HG02610 (cell line): ENCODE results near the gene TRPC4.

ENCODE experiments used
- ATAC-seq: cut with Tn5 transposase; IDR thresholded peaks from one replicate; pipeline ENCODE4 v1.9.1; 2021; ENCODE audit warnings: mild to moderate bottlenecking, moderate library complexity; ENCODE audit not compliant: unreplicated experiment

Gene TRPC4

DNA sequence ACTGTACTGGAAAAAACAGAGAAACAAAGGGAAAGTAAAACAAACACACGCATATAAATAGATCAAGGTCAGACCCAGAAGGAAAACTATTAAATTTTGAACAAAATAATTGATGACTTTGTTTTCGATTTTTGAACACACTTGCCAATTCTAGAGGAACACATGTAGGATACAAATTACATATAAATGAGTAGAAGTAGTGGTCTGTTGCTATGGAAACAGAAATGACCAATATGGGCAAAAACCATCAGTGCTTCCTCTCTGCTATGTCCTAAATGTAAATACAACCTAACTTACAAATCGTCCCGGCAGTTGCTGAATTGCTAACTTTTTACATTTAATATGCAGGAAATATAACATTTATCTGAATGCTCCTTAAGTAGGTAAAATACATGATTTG lies 205.8 kb downstream of the TRPC4 start:
- ATAC-seq, result no peak

DNA sequence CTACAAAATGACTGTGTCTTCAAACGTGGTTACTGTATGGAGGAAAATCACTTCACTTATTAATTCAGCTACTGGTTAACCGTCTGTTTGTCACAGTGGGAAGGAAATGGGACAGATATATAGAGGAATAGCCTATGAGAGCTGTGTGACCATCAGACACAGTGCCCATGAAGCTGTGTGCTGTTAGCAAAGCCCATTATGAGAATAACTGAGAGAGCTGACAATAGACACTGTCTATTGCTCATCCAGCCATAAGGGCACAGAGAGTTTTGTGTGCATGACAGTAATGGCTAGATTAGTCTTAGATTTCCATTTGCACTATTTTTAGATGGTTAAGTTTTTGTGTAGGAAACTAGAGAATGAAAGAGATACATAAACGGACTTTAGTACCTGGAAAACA lies 206.9 kb downstream of the TRPC4 start:
- ATAC-seq, result no peak

DNA sequence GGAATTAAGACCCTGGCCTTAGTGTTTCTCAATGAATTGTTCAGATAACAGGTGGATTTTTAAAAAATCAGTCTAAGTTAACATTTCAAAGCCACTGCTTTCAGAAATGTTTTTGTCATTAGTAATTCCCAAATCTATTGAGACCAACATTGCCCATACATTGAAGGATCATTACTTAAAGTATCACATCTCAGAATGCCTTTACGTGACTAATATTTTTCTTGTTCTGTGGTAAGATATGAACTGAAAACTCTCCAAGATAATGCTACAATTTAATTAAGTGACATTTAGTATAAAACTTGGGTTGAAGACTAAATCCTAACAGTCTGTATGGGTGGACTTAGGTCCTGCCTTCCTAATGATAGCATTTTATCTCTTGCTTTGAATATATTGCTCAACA lies 211.6 kb downstream of the TRPC4 start:
- no peak for ATAC-seq

DNA sequence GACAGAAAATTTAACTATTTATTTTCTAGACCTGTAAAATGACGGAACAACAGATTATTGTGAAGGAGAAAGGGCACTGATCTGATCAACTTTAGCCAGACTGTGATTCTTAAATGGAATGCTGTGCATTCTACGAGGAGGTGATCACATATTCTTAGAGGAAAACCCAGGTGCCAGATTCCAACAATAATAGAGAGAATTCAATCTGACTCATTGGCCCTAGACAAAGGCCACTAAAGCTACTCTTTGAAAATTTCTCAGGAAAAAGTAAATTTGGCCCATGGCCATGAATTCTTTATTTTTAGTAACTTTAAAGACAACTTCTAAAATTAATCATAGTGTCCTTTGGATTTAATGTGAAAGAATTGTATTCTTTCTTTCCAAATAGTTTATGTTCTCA lies 212.4 kb downstream of the TRPC4 start:
- no peak for ATAC-seq

DNA sequence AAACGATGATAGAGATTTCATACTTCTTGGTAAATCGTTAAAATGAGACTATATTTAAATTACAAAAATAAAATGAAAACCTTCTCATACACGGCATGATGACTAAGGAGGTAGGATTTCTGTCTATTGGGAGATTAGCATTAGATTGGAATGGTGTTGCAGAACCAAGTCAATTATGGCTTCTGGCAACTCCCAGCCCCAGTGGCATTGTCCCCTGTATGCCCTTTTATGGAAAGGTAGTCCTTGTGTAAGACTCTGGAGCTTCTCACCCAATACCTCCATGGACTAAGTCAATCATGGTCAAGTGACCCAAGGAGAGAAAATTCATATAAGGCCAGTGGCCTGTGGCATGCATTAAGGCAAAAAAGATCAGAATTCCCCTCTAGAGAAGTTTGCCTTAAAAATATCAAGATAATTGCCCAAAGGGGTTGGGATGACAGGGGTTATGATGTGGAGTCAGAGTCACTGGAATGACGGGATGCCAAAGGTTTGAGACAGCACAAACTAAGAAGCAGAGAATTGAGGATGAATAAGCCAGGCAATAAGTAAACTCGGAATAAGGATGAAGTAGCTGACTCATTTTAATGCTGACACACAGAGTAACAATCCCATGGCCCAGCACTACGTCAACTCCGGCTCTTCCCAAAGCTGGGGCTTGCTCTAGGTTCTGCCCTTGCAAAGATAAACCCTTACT lies 213.2 kb downstream of the TRPC4 start:
- no peak for ATAC-seq

DNA sequence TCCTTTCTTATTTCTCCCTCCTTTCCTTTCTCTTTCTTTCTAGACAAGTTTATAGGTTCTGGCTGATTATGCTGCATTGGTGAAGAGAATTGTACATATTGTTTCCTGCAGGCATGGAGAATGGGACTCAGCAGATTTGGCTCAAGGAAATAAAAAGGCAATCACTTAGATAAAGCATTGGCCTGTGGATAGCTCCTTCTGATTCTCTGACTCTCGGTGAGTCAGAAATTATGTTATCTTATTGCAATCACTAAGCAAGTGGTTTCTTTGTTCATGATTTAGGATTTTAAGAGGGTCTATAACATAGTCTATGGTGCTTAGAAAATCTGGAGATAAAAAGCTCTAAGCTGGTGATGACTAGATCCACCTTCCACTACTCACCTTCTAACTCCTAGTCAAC lies 217.0 kb downstream of the TRPC4 start:
- no peak for ATAC-seq

DNA sequence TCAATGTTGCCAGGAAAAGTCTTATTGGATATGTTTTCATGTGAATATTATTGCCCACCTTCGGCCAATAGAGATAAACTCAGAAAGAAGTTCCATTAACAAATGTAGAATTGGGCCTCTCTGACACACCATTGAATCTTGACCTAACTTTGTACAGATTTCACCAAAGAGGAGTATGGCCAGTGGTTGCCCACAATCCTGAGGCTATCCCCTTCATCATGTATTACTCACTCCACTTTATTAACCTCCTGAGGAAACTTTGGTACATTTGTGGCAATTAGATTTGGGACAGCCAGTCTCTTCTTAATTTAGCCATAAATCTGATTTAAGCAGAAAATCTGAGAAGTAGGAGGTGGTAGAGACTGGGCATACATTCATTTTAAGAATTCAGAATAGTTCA lies 217.7 kb downstream of the TRPC4 start:
- no peak for ATAC-seq

DNA sequence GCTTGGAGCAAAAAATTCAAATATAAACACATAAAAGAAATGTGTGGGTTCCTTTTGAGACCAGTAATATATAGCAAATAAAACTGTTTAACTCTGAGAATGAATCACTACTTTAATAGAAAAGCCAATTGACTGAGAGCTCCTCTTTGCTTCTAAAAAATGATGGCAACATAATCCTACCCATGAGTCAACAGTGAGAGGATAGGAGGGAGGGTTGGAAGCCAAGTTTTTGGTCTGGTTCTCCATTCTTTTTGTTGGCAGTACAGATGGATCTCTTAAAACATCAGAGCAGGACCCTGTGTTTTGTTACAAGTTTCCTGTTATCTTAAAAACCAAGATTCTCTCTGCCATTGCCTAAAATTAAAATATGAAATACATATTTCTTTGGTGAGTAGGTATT lies 221.0 kb downstream of the TRPC4 start:
- ATAC-seq, result no peak

DNA sequence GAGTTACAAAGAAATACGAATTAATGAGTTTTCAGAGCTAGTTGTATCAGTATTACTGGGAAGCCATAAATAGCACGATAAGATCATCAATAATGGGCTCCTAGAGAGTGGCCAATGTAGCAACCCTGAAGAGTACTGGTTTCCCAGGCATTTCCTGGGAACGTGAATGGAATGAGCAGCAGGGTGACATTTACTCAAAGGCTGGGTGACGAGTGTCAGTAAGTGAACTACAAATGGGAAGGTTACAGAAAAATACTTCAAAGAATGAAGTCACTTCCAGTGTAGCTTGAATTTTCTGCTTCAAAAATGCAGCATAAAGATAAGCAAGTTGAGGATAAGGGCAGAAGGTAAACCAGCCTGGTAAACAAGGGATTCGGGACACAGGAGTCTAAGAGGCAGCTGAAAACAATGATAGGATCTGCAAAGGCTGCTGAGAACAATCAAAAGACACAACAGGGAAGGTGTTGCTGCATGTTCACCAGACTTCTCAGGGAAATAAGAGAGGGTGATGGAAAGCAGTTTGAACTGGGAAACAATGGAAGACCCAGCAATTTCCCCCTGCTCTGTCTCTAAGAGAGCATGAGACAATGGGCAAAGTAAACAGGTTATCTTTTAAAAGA lies 222.4 kb downstream of the TRPC4 start:
- ATAC-seq, result no peak

DNA sequence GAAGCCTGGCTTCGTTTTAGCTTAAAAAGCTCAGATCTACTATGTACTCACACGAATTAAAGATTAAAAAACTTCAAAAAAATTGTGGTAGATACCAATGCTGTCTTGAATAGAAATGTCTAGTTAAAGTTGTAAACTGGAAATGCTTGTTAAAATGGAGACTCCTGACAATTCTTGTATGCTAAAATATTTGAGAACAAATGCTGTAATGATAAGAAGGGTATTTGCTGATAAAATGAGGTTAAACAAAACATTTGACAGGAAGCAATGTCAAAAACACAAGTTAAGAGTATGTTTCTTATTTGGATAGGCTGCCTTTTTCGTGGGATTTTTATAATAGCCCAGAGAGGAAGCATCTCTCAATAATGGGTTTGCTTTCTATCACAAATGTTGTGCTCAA lies 223.0 kb downstream of the TRPC4 start:
- ATAC-seq, result no peak

DNA sequence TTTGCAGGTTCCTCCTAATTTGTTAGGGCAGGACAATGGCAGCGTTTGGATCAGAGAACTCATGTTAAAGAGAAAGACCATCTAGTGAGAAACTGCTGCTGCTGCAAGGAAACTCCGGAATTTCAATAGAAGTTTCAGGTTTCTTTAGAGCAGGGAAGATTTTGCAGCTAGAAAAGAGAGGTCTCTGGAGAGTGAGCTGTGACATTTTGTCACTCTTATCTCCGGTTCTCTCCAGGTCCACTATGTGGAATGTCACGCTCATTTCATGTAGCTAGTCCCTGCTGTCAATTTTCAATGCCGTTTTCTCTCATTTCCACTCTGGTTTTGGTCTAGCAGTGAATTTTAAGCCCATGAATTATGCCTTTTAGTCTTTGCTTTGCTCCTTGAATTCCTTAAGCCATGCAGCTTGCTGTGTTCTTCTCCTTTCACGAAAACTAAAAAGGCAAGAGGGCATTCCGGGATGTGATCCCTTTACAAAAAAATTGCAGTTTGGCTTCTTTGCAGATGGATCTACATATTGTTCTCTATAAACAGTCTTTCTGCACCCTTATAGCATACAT lies 224.3 kb downstream of the TRPC4 start:
- ATAC-seq, result no peak

DNA sequence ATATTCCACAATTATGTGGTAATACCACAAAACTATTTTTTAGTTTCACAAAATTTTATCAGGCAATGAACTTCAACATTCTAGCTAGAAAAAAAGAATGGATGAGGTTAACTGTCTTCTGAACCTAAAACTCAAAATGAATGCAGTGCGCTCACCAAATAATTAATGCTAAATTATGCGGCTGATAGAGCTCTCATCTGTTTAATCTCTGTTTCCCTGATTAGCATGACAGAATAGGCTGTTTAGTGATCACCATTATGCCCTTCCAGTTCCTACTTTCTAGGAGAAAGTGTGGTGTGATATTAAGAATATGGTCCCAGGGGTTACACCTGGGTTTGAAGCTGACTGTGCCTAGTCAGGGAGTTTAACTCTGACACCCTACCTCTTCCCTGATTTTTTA lies 228.2 kb downstream of the TRPC4 start:
- no peak for ATAC-seq

DNA sequence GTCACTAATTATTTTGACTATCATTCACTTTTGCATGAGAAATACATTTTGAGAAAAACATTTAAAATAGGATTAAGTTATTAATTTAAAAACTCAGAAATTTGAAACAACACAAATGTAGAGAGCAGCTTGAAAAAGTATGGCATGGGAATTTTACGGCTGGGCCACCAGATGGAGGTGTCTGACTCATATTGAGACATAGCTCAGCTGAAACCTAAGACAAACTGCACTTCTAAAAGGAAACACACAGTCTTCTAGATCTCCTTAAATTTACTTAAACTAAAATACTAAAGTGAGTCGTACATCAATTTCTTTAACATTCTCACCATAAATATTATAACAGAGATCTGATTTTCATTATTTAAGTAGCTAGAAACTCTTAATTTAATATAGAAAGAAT lies 229.1 kb downstream of the TRPC4 start:
- peak; percentile 60 for ATAC-seq

DNA sequence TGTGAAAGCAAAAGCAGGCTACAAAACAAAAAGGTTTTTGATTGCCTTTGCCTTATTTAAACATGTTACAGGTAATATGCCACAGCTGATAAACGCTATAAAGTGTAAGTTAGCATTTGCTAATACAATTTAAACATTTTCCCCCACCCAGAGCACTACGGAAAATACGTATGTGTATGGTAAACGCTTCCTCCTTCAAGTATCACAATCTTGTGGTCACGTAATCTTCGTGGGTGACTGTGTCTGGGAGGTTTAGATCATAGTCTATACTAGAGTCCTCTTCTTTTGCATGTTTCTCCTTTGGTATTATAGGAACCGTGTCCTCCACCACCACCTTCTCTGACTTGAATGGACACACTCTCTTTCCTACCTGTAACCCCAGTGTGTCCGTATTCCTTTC lies 232.9 kb downstream of the TRPC4 start:
- ATAC-seq, result no peak

DNA sequence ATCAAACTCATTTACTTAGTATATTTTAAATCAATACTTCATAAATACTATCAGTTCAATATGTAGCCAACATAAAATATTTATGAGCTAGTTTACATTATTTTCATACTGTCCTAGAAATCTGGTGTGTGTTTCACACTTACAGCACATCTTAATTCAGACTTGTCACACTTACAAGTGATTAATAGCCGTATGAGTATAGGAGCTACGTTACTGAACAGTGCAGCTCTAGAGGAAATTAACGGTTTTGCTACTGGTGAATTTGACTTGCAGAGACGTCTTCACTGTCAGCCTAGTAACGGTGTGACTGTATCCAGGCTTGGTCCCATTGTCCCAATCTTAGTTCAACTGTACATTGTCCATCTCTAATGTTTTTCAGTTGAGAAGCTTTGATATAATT lies 237.3 kb downstream of the TRPC4 start:
- ATAC-seq, result no peak

DNA sequence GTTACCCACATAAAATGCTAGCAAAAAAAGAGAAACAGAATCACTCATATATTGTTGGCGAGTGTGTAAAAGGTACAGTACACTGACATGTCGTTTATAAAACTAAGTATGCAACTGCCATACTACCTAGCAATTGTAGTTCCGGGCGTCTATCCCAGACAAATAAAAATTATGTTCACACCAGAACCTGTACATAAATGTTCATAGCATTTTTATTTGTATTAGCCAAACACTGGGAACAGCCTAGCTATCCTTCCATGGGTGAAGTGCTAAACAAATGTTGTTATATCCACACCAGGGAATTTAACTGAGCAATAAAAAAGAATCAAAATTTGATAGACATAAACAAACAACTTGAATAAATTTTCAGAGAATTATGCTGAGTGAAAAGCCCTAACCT lies 242.1 kb downstream of the TRPC4 start:
- ATAC-seq, result no peak

DNA sequence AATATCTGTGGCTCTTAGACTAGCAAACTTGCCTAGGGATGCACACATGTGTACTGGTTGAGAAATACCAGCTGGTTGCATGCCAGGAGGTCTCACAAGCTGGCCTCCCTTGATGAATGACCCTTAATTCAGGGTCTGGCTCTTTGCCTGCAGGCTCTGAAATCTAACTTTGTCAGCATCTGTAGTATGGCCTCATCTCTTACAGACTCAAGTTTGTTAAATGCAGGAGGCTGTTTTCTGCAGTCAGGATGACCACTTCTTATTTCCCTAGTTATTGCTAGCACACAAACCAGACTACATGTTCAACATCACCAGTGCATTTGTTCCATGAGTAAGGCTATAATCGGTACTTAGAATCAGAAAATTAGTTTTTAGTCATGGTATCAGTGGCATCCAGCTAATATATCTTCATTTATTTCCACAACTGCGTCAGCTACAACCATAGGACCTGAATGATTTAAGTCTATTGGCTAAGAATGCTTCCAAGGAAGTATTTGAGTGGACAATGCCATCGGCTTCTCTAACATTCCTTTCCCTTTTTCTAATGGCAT lies 247.7 kb downstream of the TRPC4 start:
- no peak for ATAC-seq

DNA sequence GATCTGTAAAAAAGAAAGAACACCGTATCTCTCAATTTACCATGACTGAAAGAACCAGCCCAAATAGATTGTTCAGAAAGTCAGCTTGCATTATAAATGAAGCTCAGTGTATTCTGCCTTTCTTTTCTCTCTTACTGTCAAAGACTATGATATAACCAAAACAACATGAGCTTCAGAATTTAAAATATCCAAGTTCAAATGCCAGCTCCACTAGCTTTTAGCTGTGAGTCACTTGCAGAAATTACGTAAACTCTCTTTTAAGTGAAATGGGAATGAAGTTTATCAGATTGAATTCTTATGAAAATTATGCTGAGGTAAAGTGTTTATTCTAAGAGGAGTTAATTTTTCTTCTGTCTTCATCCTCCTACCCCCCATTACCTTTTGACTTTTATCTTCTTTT lies 251.0 kb downstream of the TRPC4 start:
- no peak for ATAC-seq

DNA sequence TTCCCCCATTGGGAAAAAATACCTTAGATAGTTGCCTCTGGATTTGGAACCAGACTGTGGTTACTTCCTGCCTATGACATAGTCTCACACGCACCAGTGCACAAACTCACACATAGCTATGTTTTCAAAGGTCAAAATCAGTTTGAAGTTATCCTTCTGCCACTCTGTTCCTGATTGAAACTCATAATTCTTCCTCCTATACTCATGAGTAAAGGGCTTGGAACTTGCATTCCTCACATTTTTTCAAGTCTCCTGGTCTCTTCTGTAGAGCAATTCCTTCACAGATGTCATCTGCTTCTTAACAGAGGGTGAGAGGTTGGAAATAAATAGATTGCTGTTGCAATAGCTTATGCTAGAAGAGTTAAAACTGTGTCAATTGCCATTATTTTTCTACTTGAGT lies 252.4 kb downstream of the TRPC4 start:
- no peak for ATAC-seq

DNA sequence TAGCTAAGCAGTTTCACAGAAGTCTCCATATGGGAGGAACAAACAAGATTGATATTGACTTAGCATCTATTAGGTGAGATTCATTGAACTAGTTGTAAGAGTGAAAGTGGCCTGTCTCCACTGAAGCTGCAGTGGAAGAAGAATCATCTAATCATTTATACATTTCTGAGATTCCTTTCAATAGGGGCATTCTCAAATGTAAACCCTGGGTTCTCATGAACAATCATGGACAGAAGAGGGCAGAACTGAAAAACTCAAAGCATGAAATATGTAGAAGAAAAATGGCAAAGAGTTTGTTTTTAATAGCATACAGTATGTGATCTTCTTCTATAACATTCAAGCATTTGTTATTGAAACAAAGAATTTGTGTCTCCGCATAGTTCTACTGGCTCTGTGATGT lies 253.4 kb downstream of the TRPC4 start:
- ATAC-seq, result no peak

DNA sequence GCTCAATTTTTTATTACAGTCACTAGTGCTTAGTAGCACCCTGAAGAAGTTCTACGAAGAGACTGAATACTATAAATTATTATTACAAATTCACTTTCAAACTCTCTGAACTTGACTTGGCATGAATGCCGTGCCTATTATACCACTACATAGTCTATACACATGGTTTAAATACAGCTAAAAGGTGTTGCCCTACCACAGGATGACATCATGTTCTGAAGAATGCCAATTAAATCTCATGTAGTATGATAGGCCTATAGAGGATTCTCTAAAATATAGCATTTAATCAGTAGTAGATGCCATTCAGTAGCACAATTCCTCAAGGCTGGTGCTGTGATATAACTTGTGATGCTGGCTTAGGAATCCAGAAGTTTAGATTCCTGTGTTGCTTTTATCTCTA lies 254.3 kb downstream of the TRPC4 start:
- no peak for ATAC-seq

DNA sequence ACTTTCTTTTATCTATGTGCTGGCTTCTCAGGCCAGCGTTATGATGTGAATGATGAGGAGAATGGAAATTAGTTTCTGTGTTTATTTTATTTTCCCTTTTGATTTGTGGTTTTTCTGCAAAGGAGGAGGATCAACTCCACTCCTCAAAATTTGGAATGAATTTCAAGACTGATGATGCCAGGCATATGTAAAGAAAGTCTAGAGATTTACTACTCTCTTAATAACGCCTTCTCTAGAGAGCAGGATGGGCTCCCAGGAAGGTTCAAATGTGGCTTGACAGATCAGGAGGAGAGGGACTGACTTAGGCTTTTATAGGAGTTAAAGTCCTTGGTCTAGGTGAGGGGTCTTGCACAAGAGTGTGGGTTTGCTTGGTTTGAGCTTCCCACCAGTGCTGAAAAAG lies 255.9 kb downstream of the TRPC4 start:
- no peak for ATAC-seq
